Activated CD8-positive, alpha-beta memory T cell treated with anti-CD3 and anti-CD28 coated beads for 4 hours (primary cell): Measurements from ENCODE around the gene SMDT1.

Experiments
- DNase-seq, 2 donors: peaks; one replicate each; pipeline ENCODE4 v3.0.0-alpha.2; 2020; ENCODE audit warnings: low read depth in 2 of 2

Gene SMDT1

GRCh38 chr22:42079319-42080251, at the start of gene SMDT1:
Gene SMDT1 (plus strand): TSS chr22:42079700. CDS start chr22:42079769, 69 bp downstream.
- DNase-seq, result peak; percentile 95 to 97

GRCh38 chr22:42033263-42034181, 46.0 kb upstream of the SMDT1 start:
- DNase-seq, result no peak

- no peak for DNase-seq
These were observed 44.2 kb upstream of the SMDT1 start for GRCh38 chr22:42035256-42035655.

GRCh38 chr22:42039271-42039670, 40.2 kb upstream of the SMDT1 start:
- no peak for DNase-seq

- no peak for DNase-seq
These were observed 37.7 kb upstream of the SMDT1 start for GRCh38 chr22:42041784-42042183.

GRCh38 chr22:42050641-42051180, 28.8 kb upstream of the SMDT1 start:
- no peak for DNase-seq

- no peak for DNase-seq
These were observed 26.7 kb upstream of the SMDT1 start for GRCh38 chr22:42052765-42053164.

- no peak for DNase-seq
These were observed 22.6 kb upstream of the SMDT1 start for GRCh38 chr22:42056757-42057511.

- DNase-seq, result no peak
These were observed 19.0 kb upstream of the SMDT1 start for GRCh38 chr22:42060489-42060888.

GRCh38 chr22:42061041-42061440, 18.5 kb upstream of the SMDT1 start:
- no peak for DNase-seq

- DNase-seq, result no peak
These were observed 16.9 kb upstream of the SMDT1 start for GRCh38 chr22:42062506-42063170.

- no peak for DNase-seq
These were observed 14.9 kb upstream of the SMDT1 start for GRCh38 chr22:42064629-42065028.

GRCh38 chr22:42065438-42066125, 13.9 kb upstream of the SMDT1 start:
- no peak for DNase-seq

GRCh38 chr22:42066126-42066761, 13.3 kb upstream of the SMDT1 start:
- DNase-seq, result no peak

- DNase-seq, result no peak
These were observed 12.6 kb upstream of the SMDT1 start for GRCh38 chr22:42066937-42067336.

GRCh38 chr22:42067671-42068251, 11.7 kb upstream of the SMDT1 start:
- no peak for DNase-seq

- DNase-seq, result no peak
These were observed 11.2 kb upstream of the SMDT1 start for GRCh38 chr22:42068291-42068690.

GRCh38 chr22:42069801-42070516, 9.5 kb upstream of the SMDT1 start:
- no peak for DNase-seq
